Progenitor cell of endocrine pancreas (in vitro differentiated cells): Measurements from ENCODE around the gene KRT76. TPM values are rescaled to one million over a fixed set of nuclear protein-coding genes. Genes with fewer than 3 reads are reported as not detected.

Experiments used
- DNase-seq: peaks from one replicate; pipeline ENCODE4 v3.0.0; 2021; ENCODE audit warnings: low spot score; ENCODE audit not compliant: unreplicated experiment
- H3K27ac Mint-ChIP-seq: 2 replicates; pipeline ENCODE4 v1.8.0; 2021; ENCODE audit warnings: mild to moderate bottlenecking, moderate library complexity, mixed read lengths
- H3K27me3 Mint-ChIP-seq: 2 replicates; pipeline ENCODE4 v1.8.0; 2021; ENCODE audit warnings: mixed read lengths
- H3K36me3 Mint-ChIP-seq: 2 replicates; pipeline ENCODE4 v1.8.0; 2022; ENCODE audit warnings: mixed read lengths; ENCODE audit not compliant: insufficient read depth
- H3K4me1 Mint-ChIP-seq: 2 replicates; pipeline ENCODE4 v1.8.0; 2021; ENCODE audit warnings: low read depth, mixed read lengths
- H3K4me3 Mint-ChIP-seq: 2 replicates; pipeline ENCODE4 v1.8.0; 2021; ENCODE audit warnings: low read depth, mild to moderate bottlenecking, moderate library complexity, mixed read lengths
- H3K9me3 Mint-ChIP-seq: 2 replicates; pipeline ENCODE4 v1.8.0; 2021; ENCODE audit warnings: low read depth, mixed read lengths
- total RNA-seq: library from RNA; stranded (reverse); gene quantifications from 2 replicates; pipeline ENCODE4 v1.2.1, GENCODE V29; 2021
- TF ChIP-seq, protein P1 (sequence below): fragments of 200-600 bp; sonication (generic); IDR thresholded peaks from one replicate; pipeline ENCODE4 v1.5.0; 2021; ENCODE audit warnings: antibody characterized with exemption, mild to moderate bottlenecking; ENCODE audit not compliant: unreplicated experiment

The KRT76 gene
- total RNA-seq, 1 donor from 2014 or later, result not detected

DNA sequence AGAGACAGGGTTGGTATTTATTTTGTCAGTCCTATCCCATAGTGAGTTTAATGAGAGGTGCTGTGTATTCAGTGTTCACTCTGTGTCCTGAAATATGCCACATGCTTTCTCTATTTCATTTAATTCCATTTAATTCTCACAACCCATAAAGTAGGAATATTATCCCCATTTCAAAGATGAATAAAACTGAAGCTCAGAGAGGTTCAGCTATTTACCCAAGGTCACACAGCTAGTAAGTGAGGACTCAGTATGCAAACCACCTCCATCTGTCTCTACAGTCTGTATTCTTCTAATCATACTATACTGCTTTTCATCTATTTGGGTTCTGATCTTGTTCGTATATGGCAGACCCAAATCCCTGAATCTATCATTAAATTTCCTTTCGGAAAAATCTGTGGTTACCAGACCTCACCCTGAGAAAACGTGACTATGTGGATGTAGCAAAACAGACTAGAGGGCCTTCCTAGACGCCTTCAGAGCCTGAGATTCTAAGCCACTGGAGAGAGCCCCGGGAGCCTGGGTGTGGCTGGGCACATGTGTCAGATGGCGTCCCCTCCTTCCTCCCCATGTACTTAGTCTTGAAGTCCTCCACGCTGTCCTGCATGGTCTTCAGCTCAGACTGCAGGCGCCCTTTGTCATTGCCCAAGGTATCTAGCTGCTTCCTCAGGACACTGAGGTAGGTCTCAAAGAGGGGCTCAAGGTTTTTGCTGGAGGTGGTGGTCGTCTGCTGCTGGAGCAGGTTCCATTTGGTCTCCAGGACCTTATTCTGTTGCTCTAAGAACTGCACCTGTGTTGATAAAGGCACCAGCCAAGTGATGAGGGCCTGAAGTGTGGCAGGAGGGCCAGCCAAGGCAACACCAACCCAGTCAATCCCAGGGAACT, 34.3 kb upstream of the KRT76 start:
- Mint-ChIP-seq H3K36me3 (no peaks in the 10 kb centered on the region), H3K27ac (no peak overlapping the region), H3K27me3 (peaks cover 54% of the 10 kb centered on the region), H3K9me3 (no peaks in the 10 kb centered on the region), H3K4me1 (peaks cover 18% of the 10 kb centered on the region), H3K4me3 (no peak overlapping the region)
- no peak for DNase-seq
- TF ChIP-seq, protein P1, sequence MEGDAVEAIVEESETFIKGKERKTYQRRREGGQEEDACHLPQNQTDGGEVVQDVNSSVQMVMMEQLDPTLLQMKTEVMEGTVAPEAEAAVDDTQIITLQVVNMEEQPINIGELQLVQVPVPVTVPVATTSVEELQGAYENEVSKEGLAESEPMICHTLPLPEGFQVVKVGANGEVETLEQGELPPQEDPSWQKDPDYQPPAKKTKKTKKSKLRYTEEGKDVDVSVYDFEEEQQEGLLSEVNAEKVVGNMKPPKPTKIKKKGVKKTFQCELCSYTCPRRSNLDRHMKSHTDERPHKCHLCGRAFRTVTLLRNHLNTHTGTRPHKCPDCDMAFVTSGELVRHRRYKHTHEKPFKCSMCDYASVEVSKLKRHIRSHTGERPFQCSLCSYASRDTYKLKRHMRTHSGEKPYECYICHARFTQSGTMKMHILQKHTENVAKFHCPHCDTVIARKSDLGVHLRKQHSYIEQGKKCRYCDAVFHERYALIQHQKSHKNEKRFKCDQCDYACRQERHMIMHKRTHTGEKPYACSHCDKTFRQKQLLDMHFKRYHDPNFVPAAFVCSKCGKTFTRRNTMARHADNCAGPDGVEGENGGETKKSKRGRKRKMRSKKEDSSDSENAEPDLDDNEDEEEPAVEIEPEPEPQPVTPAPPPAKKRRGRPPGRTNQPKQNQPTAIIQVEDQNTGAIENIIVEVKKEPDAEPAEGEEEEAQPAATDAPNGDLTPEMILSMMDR, result no peak

DNA sequence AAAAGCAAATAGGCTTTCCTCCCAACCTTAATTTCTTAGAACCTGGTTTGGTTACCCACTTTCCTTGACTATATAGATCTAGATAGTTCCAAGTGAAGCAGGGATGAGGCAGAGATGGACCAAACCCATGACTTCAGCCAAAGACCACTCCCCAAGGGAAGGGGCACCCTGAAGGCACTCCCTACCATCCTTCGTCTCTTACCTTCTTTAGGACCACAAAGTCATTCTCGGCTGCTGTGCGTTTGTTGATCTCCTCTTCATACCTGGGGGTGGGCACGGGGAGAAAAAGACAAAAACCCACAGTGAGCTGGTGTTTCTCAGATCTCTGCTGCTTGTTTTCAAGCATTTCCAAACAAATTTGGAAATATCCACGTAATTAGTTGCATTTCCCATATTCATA, 33.4 kb upstream of the KRT76 start:
- Mint-ChIP-seq H3K27me3 (peaks cover 56% of the 10 kb centered on the region), H3K27ac (no peak overlapping the region), H3K4me3 (no peak overlapping the region), H3K36me3 (no peaks in the 10 kb centered on the region), H3K9me3 (no peaks in the 10 kb centered on the region), H3K4me1 (peaks cover 16% of the 10 kb centered on the region)
- no peak for DNase-seq
- TF ChIP-seq, protein P1, result no peak

DNA sequence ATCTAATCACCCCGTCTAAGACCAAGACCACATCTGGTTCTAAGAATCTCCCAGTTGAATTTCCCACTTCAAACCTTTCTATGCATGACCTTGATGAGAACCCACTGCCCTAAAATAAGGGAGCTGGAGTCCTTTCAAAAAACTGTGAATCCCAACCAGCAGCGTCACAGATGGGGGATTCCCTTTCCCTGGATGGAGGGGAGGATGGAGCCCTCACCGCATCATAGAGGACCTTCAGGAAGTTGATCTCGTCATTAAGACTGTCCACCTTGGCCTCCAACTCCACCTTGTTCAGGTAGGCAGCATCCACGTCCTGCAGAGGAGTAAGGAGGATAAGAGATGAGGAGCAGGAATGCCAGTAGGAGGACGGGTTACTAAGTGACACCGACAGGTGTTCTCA, 32.0 kb upstream of the KRT76 start:
- Mint-ChIP-seq H3K36me3 (no peaks in the 10 kb centered on the region), H3K27me3 (peaks cover 57% of the 10 kb centered on the region), H3K27ac (no peak overlapping the region), H3K9me3 (no peaks in the 10 kb centered on the region), H3K4me1 (peaks cover 6% of the 10 kb centered on the region), H3K4me3 (no peak overlapping the region)
- DNase-seq, result no peak
- TF ChIP-seq, protein P1, result no peak

DNA sequence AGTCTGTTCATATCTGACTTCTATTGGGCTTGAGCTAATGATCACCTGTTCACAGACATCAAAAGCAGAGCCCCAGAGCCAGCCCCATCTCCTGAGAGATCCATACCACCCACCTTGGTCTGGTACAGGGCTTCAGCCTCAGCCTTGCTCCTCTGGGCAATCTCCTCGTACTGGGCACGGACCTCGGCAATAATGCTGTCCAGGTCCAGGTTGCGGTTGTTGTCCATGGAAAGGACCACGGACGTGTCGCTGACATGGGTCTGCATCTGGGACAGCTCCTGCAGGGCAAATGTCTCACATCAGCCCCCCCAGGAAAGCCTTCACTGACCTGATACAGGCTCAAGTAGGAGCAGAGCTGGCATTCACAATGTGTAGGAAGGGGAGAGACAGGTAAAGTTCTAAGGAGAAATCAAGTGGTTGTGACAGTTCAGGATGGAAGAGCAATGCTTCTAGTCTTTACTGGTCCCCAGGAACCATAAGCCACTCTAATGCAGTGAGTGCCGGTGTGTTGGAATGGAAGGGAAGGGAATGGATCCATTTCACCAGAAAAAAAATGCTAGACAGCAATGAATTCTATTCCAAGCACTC, 31.5 kb upstream of the KRT76 start:
- TF ChIP-seq, protein P1, result no peak
- no peak for DNase-seq
- H3K36me3 Mint-ChIP-seq, result no peaks in the 10 kb centered on the region
- H3K27ac Mint-ChIP-seq, result no peak overlapping the region
- no peak overlapping the region for H3K4me3 Mint-ChIP-seq
- H3K9me3 Mint-ChIP-seq, result no peaks in the 10 kb centered on the region
- peaks cover 57% of the 10 kb centered on the region for H3K27me3 Mint-ChIP-seq
- H3K4me1 Mint-ChIP-seq, result peaks cover 3% of the 10 kb centered on the region

DNA sequence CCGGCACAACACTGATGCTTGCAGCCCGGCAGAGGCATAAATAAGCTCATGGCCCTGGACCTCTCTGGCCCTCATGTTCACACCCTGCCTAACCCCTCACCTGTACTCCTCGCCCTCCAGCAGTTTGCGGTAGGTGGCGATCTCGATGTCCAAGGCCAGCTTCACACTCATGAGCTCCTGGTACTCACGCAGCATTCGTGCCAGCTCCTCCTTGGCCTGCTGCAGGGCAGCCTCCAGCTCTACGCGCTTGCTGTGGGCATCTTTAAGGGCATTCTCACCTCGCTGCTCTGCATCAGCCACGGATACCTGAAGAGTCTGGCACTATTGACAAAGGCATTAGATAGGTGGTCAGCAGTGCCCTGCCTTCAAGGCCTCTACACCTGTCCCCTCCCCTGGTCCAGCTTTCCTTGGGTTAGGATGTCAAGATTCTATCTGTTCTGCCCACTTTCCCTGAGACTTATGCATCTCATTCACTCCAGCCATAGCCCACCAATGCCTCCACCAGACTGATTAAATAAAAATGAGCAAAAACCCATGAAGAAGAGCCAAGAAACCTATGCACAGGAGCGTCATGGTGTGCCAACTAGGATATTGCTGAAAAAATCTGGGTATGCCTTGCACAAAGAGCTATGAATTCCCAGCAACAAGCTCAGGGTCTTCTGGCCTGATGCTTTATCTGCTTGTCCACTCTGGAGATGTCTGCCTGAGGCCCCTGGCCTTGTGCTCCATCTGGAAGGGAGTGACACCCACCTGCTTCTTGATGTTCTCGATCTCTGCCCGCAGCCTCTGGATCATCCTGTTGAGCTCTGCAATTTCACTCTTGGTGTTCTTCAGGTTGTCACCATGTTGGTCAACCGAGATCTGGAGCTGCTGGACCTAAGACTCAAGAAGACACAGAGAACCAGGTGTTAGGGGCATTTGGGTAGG, 30.7 kb upstream of the KRT76 start:
- H3K9me3 Mint-ChIP-seq, result no peaks in the 10 kb centered on the region
- peaks cover 61% of the 10 kb centered on the region for H3K27me3 Mint-ChIP-seq
- H3K27ac Mint-ChIP-seq, result no peak overlapping the region
- H3K4me3 Mint-ChIP-seq, result no peak overlapping the region
- H3K36me3 Mint-ChIP-seq, result no peaks in the 10 kb centered on the region
- DNase-seq, result no peak
- TF ChIP-seq, protein P1, result no peak
- no peaks in the 10 kb centered on the region for H3K4me1 Mint-ChIP-seq
